ENCODE data around the gene EIPR1. TPM values are rescaled to one million over a fixed set of nuclear protein-coding genes. Genes with fewer than 3 reads are reported as not detected.

Gene EIPR1
- total and polyA plus RNA-seq, 2 experiments from 2014 or later: 17.4 to 46.3 TPM

DNA sequence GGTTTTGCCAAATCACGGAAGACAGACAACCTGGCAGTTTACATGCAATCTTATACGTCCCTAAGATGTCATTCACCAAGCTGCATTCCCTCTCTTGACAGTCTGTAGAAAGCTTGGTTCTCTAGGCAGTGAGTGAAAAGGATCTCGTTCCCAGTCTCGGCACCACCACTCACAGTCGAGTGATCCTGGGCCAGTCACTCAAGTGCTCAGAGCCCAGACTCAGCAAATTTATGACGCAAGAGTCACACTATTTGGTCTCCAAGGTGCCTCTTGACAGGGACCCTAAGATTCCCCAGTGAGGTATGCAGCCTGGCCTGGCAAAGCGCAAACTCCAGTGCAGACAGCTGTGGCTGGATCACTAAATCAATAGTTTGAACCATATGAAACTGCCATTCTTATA, 77.9 kb downstream of the EIPR1 start:
- ATAC-seq (no peak), DNase-seq (ENCODE audit: low spot score) (no peak)
- H3K27me3 Mint-ChIP-seq (ENCODE audit: insufficient read depth, low read depth, poor library complexity): peaks cover 4% of the 10 kb centered on the region
- peaks cover 36% of the 10 kb centered on the region for H3K4me1 Mint-ChIP-seq
- no peaks in the 10 kb centered on the region for H3K9me2 ChIP-seq (ENCODE audit: insufficient read depth)
- H3K4me3 Mint-ChIP-seq: no peak overlapping the region
- no peak overlapping the region for H3K4me2 ChIP-seq
- no peak overlapping the region for H3K4me3 ChIP-seq
- TF ChIP-seq STAT1 (IDR thresholded peaks at IDR 0.05; ENCODE audit: unreplicated experiment) (no peak), ZNF331 (CRISPR knock-in tag; IDR thresholded peaks at IDR 0.05; ENCODE audit: low read depth) (no peak), CREB1 (CRISPR knock-in tag; IDR thresholded peaks at IDR 0.05; ENCODE audit: low read depth) (no peak), POLR2AphosphoS5 (IDR thresholded peaks at IDR 0.05; ENCODE audit: low read depth) (no peak), EZH2 (IDR thresholded peaks at IDR 0.05; ENCODE audit: low read depth, unreplicated experiment) (no peak)
- TF ChIP-seq, protein P1, sequence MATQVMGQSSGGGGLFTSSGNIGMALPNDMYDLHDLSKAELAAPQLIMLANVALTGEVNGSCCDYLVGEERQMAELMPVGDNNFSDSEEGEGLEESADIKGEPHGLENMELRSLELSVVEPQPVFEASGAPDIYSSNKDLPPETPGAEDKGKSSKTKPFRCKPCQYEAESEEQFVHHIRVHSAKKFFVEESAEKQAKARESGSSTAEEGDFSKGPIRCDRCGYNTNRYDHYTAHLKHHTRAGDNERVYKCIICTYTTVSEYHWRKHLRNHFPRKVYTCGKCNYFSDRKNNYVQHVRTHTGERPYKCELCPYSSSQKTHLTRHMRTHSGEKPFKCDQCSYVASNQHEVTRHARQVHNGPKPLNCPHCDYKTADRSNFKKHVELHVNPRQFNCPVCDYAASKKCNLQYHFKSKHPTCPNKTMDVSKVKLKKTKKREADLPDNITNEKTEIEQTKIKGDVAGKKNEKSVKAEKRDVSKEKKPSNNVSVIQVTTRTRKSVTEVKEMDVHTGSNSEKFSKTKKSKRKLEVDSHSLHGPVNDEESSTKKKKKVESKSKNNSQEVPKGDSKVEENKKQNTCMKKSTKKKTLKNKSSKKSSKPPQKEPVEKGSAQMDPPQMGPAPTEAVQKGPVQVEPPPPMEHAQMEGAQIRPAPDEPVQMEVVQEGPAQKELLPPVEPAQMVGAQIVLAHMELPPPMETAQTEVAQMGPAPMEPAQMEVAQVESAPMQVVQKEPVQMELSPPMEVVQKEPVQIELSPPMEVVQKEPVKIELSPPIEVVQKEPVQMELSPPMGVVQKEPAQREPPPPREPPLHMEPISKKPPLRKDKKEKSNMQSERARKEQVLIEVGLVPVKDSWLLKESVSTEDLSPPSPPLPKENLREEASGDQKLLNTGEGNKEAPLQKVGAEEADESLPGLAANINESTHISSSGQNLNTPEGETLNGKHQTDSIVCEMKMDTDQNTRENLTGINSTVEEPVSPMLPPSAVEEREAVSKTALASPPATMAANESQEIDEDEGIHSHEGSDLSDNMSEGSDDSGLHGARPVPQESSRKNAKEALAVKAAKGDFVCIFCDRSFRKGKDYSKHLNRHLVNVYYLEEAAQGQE (IDR thresholded peaks at IDR 0.05; ENCODE audit: unreplicated experiment): no peak
- TF ChIP-seq, protein P2, sequence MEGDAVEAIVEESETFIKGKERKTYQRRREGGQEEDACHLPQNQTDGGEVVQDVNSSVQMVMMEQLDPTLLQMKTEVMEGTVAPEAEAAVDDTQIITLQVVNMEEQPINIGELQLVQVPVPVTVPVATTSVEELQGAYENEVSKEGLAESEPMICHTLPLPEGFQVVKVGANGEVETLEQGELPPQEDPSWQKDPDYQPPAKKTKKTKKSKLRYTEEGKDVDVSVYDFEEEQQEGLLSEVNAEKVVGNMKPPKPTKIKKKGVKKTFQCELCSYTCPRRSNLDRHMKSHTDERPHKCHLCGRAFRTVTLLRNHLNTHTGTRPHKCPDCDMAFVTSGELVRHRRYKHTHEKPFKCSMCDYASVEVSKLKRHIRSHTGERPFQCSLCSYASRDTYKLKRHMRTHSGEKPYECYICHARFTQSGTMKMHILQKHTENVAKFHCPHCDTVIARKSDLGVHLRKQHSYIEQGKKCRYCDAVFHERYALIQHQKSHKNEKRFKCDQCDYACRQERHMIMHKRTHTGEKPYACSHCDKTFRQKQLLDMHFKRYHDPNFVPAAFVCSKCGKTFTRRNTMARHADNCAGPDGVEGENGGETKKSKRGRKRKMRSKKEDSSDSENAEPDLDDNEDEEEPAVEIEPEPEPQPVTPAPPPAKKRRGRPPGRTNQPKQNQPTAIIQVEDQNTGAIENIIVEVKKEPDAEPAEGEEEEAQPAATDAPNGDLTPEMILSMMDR (conservative IDR thresholded peaks at IDR 0.05; ENCODE audit: low read depth in 2 of 2): no peak
- no peaks in the 10 kb centered on the region for H3F3A ChIP-seq (replicated peaks; ENCODE audit: low read depth)
- no peaks in the 10 kb centered on the region for H3K27me3 ChIP-seq (ENCODE audit: insufficient read depth)
- no peaks in the 10 kb centered on the region for H3K9me3 Mint-ChIP-seq
- peaks cover 8% of the 10 kb centered on the region; the same call in 2 of the 3 replicates for H3K36me3 Mint-ChIP-seq (ENCODE audit: low read depth)
- 0 out of 2 replicates have a peak, but pooled peaks cover 4% of the 10 kb centered on the region for H3K4me1 ChIP-seq (ENCODE audit: insufficient read depth)
- no peaks in the 10 kb centered on the region for H4K20me1 ChIP-seq (replicated peaks; ENCODE audit: insufficient read depth)
- H2AFZ ChIP-seq: no peak overlapping the region
- H3K36me3 ChIP-seq (ENCODE audit: insufficient read depth): no peaks in the 10 kb centered on the region
- H3K79me2 ChIP-seq (replicated peaks; ENCODE audit: insufficient read depth): peaks cover 5% of the 10 kb centered on the region; the same call in 1 of the 2 replicates
- no peak overlapping the region for H3K27ac ChIP-seq (ENCODE audit: low read depth)
- H3K27ac Mint-ChIP-seq: no peak overlapping the region

DNA sequence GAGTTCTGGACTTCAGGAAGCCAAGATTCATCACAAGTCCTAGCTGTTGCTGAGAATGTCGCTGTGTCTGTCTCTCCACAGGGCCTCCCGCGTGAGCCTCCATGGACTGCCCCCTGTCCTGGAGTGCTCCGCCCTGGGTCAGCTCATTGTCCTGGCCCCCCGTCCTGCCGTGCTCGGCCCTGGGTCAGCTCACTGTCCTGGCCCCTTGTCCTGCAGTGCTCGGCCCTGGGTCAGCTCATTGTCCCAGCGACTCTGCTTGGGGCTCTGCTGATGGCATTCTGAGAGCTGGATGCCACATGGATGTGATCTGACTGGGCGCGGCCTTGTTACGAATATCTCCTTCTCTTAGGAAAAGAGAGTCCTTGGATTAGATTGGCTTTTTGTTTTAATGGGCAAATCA, 78.5 kb downstream of the EIPR1 start:
- H3K4me3 Mint-ChIP-seq: no peak overlapping the region
- Histone ChIP-seq H2AFZ (no peak overlapping the region), H3K4me3 (no peak overlapping the region), H3K27ac (ENCODE audit: low read depth) (no peak overlapping the region), H3F3A (replicated peaks; ENCODE audit: low read depth) (no peaks in the 10 kb centered on the region), H3K4me1 (ENCODE audit: insufficient read depth) (0 out of 2 replicates have a peak, but pooled peaks cover 4% of the 10 kb centered on the region), H3K4me2 (no peak overlapping the region), H3K79me2 (replicated peaks; ENCODE audit: insufficient read depth) (peaks cover 5% of the 10 kb centered on the region; the same call in 1 of the 2 replicates), H3K36me3 (ENCODE audit: insufficient read depth) (no peaks in the 10 kb centered on the region), H3K9me2 (ENCODE audit: insufficient read depth) (no peaks in the 10 kb centered on the region), H3K27me3 (ENCODE audit: insufficient read depth) (no peaks in the 10 kb centered on the region), H4K20me1 (replicated peaks; ENCODE audit: insufficient read depth) (no peaks in the 10 kb centered on the region)
- H3K4me1 Mint-ChIP-seq: peaks cover 36% of the 10 kb centered on the region
- TF ChIP-seq STAT1 (IDR thresholded peaks at IDR 0.05; ENCODE audit: unreplicated experiment) (no peak), ZNF331 (CRISPR knock-in tag; IDR thresholded peaks at IDR 0.05; ENCODE audit: low read depth) (no peak), NANOG (IDR thresholded peaks at IDR 0.05; ENCODE audit: borderline replicate concordance) (no peak)
- H3K27me3 Mint-ChIP-seq (ENCODE audit: insufficient read depth, low read depth, poor library complexity): peaks cover 2% of the 10 kb centered on the region
- no peaks in the 10 kb centered on the region for H3K9me3 Mint-ChIP-seq
- DNase-seq (ENCODE audit: low spot score) (no peak), ATAC-seq (no peak)
- H3K36me3 Mint-ChIP-seq (ENCODE audit: low read depth): peaks cover 8% of the 10 kb centered on the region; the same call in 2 of the 3 replicates
- no peak overlapping the region for H3K27ac Mint-ChIP-seq
